GM19043 (cell line): ENCODE data around the gene CACNA1D.
"Not testable (repeated sequence)": the region's sequence is repeated elsewhere in the genome, so short reads cannot be mapped to it uniquely, and the experiment has no call there.

Experiments
- ATAC-seq: cut with Tn5 transposase; IDR thresholded peaks from one replicate; pipeline ENCODE4 v1.9.1; 2021; ENCODE audit warnings: low read depth; ENCODE audit not compliant: unreplicated experiment

Gene CACNA1D

GRCh38 chr3:53493963-53494791 is at the start of gene CACNA1D:
Gene CACNA1D, plus strand, starts transcription at chr3:53494611. Its CDS starts 556 bp downstream, at chr3:53495167.
- no peak for ATAC-seq

- no peak for ATAC-seq
These were observed 37.3 kb upstream of the CACNA1D start for GRCh38 chr3:53457068-53457467.

- no peak for ATAC-seq
These were observed 34.1 kb upstream of the CACNA1D start for GRCh38 chr3:53460326-53460725.

- no peak for ATAC-seq
These were observed 30.0 kb upstream of the CACNA1D start for GRCh38 chr3:53464424-53464823.

- not testable (repeated sequence) for ATAC-seq
These were observed 24.7 kb upstream of the CACNA1D start for GRCh38 chr3:53469758-53470157.

GRCh38 chr3:53473422-53473821 is 21.0 kb upstream of the CACNA1D start:
- ATAC-seq: no peak

GRCh38 chr3:53476372-53476771 is 18.0 kb upstream of the CACNA1D start:
- ATAC-seq: not testable (repeated sequence)

- ATAC-seq: not testable (repeated sequence)
These were observed 16.7 kb upstream of the CACNA1D start for GRCh38 chr3:53477689-53478088.

- ATAC-seq: no peak
These were observed 16.1 kb upstream of the CACNA1D start for GRCh38 chr3:53478166-53478830.

- ATAC-seq: no peak
These were observed 15.3 kb upstream of the CACNA1D start for GRCh38 chr3:53478921-53479664.

- ATAC-seq: no peak
These were observed 12.2 kb upstream of the CACNA1D start for GRCh38 chr3:53482227-53482626.

- ATAC-seq: no peak
These were observed 10.6 kb upstream of the CACNA1D start for GRCh38 chr3:53483821-53484220.

- ATAC-seq: no peak
These were observed 9.4 kb upstream of the CACNA1D start for GRCh38 chr3:53484984-53485383.

GRCh38 chr3:53485675-53486403 is 8.6 kb upstream of the CACNA1D start:
- no peak for ATAC-seq

GRCh38 chr3:53486961-53487654 is 7.3 kb upstream of the CACNA1D start:
- no peak for ATAC-seq

- no peak for ATAC-seq
These were observed 5.0 kb upstream of the CACNA1D start for GRCh38 chr3:53489386-53489785.

GRCh38 chr3:53489787-53490458 is 4.5 kb upstream of the CACNA1D start:
- no peak for ATAC-seq

- ATAC-seq: no peak
These were observed 3.9 kb upstream of the CACNA1D start for GRCh38 chr3:53490459-53490968.

- no peak for ATAC-seq
These were observed 3.1 kb upstream of the CACNA1D start for GRCh38 chr3:53491276-53491675.
